ENCODE results near the gene ANAPC10.

GRCh38 chr4:144989306-144989705 is 108.7 kb downstream of the ANAPC10 start:
- TF ChIP-seq POLR2AphosphoS5 (IDR thresholded peaks at IDR 0.05; ENCODE audit: low read depth, low read length), result no peak
- no peak for TF ChIP-seq SPI1 (IDR thresholded peaks at IDR 0.05; ENCODE audit: low read depth, low read length)
- no peak for TF ChIP-seq POLR2A (IDR thresholded peaks at IDR 0.05; ENCODE audit: low read depth, low read length)
- TF ChIP-seq TAF1 (IDR thresholded peaks at IDR 0.05; ENCODE audit: low read depth, low read length), result no peak
